ENCODE results near the gene ATRN.

GRCh38 chr20:3686867-3687321, 216.1 kb downstream of the ATRN start:
- TF ChIP-seq CTCF (IDR thresholded peaks at IDR 0.05; ENCODE audit: extremely low read depth in 1 of 2, insufficient read depth in 1 of 2, low read depth in 1 of 2, low read length in 2 of 2) (no peak), POLR2A (IDR thresholded peaks at IDR 0.05; ENCODE audit: low read depth, low read length) (no peak)
- TF ChIP-seq, protein P1, sequence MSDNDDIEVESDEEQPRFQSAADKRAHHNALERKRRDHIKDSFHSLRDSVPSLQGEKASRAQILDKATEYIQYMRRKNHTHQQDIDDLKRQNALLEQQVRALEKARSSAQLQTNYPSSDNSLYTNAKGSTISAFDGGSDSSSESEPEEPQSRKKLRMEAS (IDR thresholded peaks at IDR 0.05; ENCODE audit: insufficient read depth, insufficient read length) = no peak
